EL (cell line): ENCODE measurements around the gene TBC1D1.

ENCODE experiments used
- DNase-seq: peaks from one replicate; pipeline ENCODE4 v3.0.0-alpha.2; 2016

Gene TBC1D1

DNA sequence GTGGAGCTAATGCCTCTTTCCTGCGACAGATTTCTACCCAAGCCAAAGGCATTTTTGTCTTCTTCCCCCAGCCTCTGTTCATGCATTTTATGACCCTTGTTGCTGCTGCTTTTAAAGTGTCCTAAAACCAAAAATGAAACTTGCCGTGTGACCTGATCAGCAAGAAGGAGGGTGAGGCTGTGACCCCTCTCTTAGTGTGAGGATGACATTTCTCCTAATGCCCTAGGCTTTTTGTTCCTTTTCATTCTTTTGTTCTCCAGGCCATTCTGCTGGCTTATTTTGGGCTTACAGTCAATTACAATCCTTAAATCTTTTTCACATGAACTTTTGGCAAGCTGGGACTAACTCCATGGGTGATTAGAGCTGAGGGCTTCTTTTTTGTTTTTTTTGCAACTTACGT is 103.7 kb downstream of the TBC1D1 start:
- no peak for DNase-seq

- DNase-seq = no peak
Observed at GRCh38 chr4:37995299-37995821, 104.5 kb downstream of the TBC1D1 start.

GRCh38 chr4:37995981-37996775 is 105.3 kb downstream of the TBC1D1 start:
- no peak for DNase-seq

DNA sequence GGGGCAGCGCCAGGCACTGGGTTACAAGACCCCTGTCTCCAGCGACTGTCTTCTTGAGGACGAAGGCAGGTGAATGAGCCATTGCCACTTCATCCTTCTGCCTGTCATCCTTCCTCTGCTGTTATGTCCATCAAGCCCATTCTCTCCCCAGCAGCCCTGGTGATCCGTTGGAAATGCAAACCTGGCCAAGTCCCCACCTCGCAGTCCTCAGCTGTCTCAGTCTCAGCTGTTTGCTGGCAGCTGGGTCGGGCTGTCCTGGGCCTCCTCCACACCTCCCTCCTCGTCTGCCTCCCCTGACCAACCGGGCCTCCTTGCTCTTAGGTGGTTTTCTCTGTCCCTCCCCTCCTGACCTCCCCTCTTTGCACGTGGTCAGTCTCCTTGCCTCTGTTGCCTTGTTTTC is 107.3 kb downstream of the TBC1D1 start:
- DNase-seq = no peak

- no peak for DNase-seq
Observed at GRCh38 chr4:37999000-37999716, 108.3 kb downstream of the TBC1D1 start.

DNA sequence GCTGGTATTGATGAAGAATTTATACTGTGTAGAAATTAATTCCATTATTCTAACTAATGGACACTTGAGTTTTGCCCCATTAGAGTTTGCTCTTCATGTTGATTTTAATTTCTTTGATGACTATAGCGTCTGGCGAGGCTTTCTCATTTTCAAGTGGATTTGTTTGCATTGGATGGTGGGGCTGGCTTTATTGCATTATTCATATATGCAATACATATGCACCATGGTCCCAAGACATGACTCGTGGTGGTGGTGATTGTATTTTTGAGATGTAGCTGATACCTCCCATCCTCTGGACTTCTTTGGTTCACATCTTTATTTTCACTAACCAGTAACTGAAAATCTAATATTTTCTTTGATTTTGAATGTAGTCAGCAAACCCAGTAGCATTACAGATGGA is 109.1 kb downstream of the TBC1D1 start:
- no peak for DNase-seq

- no peak for DNase-seq
Observed at GRCh38 chr4:38001927-38002326, 111.0 kb downstream of the TBC1D1 start.

GRCh38 chr4:38002451-38003071 is 111.7 kb downstream of the TBC1D1 start:
- peak; percentile 16 for DNase-seq

- DNase-seq = no peak
Observed at GRCh38 chr4:38003102-38003501, 112.2 kb downstream of the TBC1D1 start.

- no peak for DNase-seq
Observed at GRCh38 chr4:38003628-38004027, 112.7 kb downstream of the TBC1D1 start.

- DNase-seq = peak; percentile 39
Observed at GRCh38 chr4:38004062-38004461, 113.2 kb downstream of the TBC1D1 start.

GRCh38 chr4:38004887-38005286 is 114.0 kb downstream of the TBC1D1 start:
- no peak for DNase-seq

DNA sequence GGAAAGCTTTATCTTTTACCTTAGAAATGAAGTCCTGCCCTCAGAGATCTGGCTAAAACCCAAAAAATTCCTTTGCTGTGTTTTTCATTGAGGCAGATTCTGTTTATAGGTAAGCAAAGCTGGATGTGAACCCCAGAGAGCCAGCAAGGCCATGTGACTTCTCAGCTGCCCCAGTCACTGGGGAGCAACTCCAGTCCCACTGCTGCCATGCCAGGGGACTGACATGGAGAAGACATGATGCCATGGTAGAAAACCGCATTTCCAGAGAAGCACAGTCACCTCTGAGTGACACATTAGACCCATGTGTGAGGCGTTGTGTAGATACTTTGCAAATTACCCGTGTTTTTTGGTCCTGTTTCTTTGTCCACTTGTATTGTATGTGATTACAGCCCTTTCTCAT is 114.8 kb downstream of the TBC1D1 start:
- DNase-seq = no peak

DNA sequence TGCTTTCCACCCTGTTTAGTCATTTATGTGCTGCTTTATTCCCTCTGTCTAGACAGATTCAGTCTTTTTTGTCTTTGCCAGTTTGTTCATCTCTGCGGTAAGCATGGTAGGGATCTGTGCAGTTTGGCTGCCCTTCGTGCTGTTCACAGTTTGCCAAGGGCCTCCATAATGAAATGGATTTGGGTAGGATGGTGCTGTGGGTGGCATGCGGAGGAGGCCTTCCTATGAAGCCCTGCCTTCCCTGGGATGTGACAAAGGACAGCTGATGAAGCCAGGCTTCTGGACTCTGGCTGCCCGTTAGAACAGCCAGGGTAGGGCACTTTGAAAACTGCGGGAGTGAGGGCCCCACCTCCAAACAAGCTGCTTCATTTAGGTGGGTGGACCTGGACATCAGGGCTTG is 116.8 kb downstream of the TBC1D1 start:
- no peak for DNase-seq

- DNase-seq = no peak
Observed at GRCh38 chr4:38008571-38009021, 117.7 kb downstream of the TBC1D1 start.

- DNase-seq = no peak
Observed at GRCh38 chr4:38009421-38009820, 118.5 kb downstream of the TBC1D1 start.

GRCh38 chr4:38009949-38010348 is 119.1 kb downstream of the TBC1D1 start:
- DNase-seq = no peak

DNA sequence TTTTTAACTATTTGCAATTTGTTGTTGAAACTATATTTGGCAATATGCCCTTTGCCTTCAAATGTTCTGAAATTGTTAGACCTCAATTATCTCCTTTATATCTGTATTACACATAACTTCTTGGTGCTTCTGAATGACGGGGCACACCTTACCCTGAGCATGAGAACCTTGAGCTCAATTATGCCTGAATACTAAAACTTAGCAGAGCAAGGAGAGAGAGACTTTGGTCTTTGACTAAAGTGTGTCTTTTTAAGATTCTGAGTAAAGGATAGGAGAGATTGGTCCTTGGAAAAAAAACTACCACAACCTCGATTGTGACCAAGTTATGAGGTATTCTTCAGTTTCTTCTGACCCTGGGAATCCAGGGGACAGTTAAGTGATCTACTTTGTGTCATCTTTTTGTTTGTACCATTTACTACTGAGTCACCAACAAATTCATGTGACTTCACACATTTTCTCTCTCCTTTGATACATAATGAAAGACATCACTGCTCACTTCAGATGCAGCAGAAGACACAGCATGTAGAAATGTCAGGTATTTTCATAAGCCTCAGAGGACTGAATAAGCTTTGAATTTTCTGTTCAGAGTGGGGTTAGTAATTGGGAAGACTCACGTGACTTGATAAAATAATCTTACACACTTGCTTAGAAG is 120.8 kb downstream of the TBC1D1 start:
- no peak for DNase-seq

DNA sequence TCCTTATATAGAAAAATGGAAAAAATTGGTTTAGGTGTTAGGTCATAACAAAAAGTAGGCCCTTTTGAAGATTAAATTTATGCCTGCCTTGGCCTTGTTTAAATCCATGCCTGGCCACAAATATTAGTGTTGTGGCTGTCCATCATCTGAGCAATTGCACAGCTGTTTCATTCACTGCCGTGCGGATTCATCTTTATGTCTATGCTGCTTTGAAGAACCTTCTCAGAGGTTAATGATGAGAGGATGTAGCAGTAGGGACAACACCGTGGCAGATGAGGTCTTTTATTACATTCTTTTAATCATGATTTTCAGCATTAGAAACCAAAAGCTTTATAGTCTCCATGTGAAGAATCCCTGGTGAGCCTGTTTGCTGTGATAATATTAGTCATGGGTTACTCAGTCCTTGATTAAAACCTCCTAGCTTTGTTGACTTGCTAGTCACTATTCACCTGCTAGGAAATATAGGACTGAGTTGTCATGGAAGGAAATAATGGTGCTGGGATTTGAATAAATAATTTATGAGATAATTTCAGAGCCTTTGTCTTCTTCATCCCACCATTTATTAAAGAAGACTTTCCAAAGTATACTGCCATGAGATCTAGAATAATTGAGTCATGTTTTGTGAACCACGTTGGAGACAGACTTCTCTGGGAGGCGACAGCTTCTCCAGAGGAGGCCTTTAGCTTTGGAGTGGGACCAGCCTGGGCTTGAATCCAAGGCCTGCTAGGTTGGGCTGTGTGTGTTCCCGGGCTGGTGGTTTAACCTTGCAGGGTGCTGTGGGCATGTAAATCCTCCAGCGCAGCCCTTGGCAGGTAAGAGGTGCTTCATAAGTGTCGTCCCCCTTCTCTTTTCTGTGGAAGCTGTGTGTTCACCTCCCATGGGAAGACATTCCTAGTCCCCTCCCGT is 122.8 kb downstream of the TBC1D1 start:
- DNase-seq = peak; percentile 23

GRCh38 chr4:38014421-38014852 is 123.6 kb downstream of the TBC1D1 start:
- no peak for DNase-seq

GRCh38 chr4:38015886-38016515 is 125.1 kb downstream of the TBC1D1 start:
- DNase-seq = no peak
